ENCODE results near the gene HOXA3. TPM values are rescaled to one million over a fixed set of nuclear protein-coding genes. Genes with fewer than 3 reads are reported as not detected.

The HOXA3 gene
- total RNA-seq, 2 donors from 2014 or later = 0.68 to 0.74 TPM

DNA sequence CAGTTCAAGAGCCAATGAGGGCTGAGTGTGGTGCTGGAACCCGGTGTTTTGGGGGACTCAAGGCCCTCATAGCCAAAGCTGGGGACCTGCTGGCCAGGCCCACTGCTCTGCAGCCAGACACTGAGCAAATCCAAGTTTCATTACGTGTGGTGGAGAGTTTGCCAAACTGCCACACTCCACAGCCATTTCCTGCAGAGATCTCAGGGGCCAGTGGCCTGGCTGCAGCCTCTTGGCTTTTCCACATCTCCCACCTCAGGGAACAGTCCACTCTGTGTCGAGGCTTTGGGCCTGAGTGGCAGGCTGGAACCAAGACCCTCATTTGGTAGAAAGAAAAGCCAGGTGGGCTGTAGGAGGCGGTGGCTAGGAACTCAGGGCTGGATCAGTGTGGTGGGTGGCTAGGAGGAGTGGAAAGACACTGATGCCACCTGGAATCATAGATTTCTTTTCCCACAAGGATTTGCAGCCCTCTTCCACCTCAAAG lies 29.5 kb upstream of the HOXA3 start:
- ATAC-seq = no peak
- DNase-seq = no peak
- intact Hi-C loops (cut with DNase I) = no loop called here

DNA sequence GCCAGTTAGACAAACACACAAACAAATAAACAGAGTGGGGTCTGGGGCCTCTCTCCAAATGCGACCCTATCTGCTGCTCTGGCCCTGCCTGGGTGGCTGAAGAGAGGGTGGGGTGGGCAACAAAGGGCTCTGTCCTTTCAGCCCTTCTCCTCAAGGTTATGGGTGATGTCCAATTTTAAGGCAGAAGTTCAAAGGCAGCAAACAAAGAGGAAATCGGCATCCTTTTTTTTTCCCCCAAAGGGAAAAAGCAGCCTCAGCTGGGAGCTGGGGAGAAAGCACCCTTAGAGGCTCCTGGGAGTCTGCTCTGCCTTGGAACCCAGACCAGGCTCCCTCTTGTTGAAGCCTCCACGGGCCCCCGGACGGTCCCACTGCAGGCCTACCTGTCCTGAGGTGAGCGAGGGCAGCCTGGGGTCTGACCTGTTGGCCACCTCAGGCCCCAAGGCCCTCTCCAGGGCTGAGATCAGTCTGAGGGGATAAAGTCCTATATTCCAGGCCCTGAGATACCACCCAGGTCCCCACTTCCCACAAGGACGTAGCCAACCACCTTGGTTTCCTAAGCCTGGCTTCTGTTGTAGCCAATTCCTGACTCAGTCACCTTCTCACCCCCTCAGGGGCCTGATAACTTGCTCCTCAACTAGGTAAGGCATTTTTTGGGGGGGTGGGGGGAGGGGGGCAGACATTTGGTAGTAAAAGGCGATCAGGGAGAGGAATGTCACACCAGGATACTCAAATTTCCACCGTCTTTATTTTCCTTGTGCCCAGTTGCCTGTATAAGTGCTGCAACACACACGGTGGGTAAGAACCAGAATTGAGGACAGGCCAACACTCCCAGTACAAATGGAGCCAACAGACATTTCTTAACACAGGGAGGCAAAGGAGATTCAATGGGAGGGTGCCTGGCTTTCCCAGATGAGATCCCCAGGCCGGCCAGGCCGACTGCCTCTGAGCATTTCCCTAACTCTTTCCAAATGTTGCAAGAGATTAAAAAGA lies 28.3 kb upstream of the HOXA3 start:
- no peak for DNase-seq
- no peak for ATAC-seq
- intact Hi-C loops (cut with DNase I) = no loop called here

- no peak for DNase-seq
- intact Hi-C loops (cut with DNase I) = no loop called here
- peak; percentile 47 to 48 for ATAC-seq
Observed at GRCh38 chr7:27179503-27180430, 27.4 kb upstream of the HOXA3 start.

DNA sequence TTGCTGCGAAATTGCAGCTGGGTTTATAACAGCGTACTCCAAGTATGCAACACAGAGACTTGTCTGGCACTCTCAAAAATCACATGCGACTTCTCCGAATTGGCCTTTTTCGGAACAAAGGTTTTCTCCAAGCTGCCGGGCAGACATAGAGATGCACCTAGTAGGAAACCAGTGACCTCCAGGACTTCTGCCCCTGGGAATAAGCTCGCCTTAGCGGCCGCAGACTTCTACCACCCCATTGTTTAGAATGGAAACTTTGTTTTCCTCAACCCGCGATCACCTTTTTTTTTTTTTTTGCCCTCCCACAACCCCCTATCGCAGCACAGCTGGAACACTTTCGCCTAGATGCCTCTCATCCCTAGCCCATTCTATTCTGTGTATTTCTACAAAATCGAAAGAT lies 26.6 kb upstream of the HOXA3 start:
- no peak for ATAC-seq
- intact Hi-C loops (cut with DNase I) = no loop called here
- DNase-seq = no peak

DNA sequence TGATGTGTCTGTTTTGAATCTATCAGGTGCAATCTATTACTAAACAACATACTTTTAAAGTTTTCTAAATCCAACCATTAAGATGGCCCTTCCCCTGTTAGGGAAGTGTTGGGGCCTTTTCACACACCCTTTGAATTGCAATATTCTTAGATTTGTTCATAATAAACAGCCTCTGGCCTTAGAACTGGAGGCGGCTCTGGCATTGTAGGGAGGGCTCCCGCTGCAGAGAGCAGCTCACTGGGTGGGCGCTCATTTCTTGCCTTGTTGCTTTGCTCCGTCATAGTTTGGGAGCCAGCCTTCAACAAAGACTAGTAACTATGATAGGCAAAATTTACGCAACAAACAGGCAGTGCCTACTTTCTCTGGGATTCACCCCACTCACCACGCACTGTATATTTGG lies 26.0 kb upstream of the HOXA3 start:
- intact Hi-C loops (cut with DNase I) = no loop called here
- no peak for ATAC-seq
- no peak for DNase-seq

DNA sequence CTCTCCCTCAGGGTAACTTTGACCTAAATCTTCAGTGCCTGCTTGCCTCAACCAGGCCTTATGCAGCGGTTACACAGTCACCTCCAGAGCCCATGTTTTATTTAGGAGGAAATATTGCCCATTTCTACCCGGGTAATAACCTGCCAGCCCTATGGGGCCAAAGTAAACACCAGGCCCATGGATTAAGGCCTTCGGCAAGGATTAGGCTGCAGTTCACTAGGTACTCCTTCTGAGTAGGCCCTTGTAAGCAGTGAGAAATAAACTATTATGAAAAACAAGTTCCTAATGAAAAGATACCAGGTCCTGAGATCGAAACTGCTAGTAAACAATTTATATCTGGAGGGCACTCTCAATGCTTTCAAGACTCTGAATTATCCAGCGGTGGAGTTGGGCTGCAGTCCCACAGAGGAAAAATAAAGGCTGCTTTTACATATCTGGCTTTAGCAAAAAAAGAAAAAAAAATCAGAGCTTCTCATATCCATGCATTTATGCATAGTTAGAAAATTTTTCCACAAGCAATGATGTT lies 25.5 kb upstream of the HOXA3 start:
- no peak for ATAC-seq
- no peak for DNase-seq
- intact Hi-C loops (cut with DNase I) = no loop called here

- intact Hi-C loops (cut with DNase I) = no loop called here
- ATAC-seq = no peak
- DNase-seq = no peak
Observed at GRCh38 chr7:27176962-27177794, 24.8 kb upstream of the HOXA3 start.

DNA sequence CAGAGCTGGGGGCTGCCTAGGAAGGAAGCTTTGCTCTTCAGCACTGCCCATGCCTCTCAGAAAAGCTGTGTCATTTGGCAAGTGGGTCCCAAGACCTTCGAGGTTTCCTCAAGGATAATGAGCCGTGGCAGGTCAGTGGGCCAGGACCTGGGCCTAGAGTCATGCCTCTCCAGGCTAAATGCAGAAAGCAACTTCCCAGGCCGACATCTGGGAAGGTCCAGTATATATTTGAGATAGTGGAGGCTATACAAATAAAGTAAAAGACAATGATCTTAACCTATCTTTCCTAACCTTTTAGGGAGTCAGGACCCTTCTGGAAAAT lies 24.1 kb upstream of the HOXA3 start:
- intact Hi-C loops (cut with DNase I) = no loop called here
- no peak for DNase-seq

DNA sequence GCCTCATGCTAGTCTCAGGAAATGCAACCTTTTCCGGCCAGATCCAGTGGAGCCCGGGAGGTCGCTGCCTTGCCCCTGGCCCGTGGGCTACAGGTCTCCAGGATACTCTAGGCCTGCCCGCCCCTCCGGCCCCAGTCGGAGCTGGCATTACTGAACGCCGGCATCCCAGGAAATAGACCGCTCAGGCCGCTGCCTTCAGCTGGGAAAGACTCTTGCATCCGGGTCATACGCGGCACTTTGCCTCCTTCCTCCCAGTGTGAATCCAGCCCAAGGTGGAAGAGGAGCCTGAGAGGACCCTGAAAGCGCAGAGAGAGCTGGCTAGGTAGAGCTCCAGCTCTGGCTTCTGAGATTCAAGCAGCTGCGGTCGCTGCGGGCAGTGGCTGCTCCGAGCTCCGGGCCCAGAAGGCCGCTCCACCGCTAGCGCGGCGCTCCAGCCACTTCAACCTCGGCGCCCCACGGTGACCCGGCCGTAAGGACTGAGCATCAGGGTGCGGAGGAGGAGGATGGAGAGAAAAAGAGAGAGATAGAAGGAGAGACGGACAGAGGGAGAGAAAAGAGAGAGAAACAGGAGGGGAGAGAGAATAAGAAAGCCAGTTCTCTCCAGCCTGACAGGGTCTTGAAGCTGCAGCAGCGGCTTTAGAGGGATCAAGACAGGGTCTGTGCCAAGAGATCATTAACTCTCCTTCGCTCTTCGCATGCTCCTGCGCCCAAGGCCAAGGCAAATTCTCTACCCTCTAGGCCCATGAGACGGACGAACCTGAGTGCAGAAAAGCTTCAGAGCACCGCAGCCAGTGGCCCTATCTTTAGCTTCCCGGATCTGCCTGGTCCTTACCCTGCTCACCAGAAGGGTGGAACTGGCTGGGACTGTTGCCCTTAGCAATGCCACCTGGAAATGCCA lies 23.5 kb upstream of the HOXA3 start:
- intact Hi-C loops (cut with DNase I) = no loop called here
- no peak for ATAC-seq
- DNase-seq = no peak

More for the DNA sequence above, 24.1 kb upstream of the HOXA3 start:
- no peak for ATAC-seq

GRCh38 chr7:27174874-27175625 lies 22.7 kb upstream of the HOXA3 start:
- intact Hi-C loops (cut with DNase I) = no loop called here
- DNase-seq (no peak), ATAC-seq (no peak)

DNA sequence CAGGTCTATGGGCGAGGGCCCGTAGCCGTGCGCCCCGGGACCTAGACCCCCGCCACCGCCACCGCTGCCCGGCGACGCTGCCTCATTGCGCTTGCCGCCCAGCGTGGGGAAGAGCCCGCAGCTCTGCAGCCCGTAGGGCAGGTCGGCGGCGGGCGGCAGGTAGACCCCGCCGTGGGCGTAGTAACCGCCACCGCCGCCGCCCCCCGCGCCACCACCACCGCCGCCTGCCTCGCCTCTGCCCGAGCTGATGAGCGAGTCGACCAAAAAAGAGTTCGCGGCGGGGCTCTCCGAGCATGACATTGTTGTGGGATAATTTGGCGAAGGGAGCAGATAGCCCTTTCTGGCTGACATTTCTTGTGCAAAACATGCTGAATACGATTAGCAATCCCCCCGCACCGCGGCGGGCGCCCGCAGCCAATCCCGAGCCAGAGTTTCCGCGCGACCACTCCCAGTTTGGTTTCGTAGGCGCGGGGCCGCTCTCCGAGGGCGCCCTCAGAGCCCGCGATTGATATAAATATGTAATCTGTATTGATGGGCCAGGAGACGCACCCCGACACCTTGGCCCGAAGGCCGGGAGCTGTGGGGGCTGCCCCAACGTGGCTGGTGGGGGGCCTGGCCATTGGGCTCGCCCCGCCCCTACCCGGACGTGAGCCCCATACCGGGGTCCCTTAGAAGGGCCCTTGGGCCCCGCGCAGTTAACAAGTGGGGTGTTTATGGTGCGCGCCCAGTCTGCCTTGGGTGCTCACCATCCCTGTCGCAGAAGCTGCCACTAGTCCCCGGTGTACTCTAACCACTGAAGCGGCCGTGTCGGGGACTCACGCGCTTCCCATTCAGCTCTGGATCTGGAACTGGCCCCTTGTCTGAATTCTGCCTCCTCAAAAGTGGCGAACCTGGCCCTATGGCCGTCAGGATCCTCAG lies 21.8 kb upstream of the HOXA3 start, which contains the start of gene HOXA10:
HOXA10 (minus strand) TSS at position 365 of the 918 bp plus-strand sequence; CDS start at position 351, 14 bp downstream.
- intact Hi-C loops (cut with DNase I) = no loop called here
- no peak for DNase-seq
- ATAC-seq = no peak

GRCh38 chr7:27173511-27173955 lies 21.1 kb upstream of the HOXA3 start:
- DNase-seq = no peak
- intact Hi-C loops (cut with DNase I) = no loop called here
- ATAC-seq = peak; percentile 48 to 64

DNA sequence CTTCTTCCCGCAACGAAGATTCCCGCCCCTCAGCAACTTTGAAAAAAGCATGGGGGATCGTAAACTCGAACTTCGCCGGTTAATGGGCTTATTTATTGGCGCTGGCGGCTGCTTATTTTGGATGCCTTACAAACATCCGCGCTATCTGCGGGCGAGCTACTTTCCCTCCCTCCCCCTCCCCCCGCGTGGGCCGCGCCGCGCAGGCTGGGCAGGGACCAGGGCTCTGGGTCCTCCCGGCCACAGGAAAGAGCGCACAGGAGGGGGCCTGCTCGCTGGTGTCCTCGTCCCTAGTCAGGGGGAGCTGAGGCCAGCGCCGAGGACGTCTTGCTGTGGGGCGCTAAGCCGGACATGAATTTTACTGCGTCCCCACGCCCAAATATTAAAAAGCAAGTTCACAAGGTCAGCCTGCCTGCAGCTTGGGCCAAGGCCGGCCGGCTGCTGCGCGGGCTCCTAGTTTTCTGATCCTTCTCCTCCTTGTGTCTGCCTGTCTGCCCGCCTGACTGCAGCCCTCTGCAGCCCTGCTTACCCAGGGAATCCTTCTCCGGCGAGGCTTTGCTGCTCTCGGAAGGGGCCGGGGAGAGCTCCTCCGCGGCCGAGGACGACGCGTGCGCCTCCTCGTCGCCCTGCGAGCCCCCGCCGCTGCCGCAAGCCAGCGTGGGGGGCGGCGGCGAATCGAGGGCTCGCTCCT lies 20.6 kb upstream of the HOXA3 start:
- ATAC-seq (peak; percentile 41 to 47), DNase-seq (peak; percentile 21)
- intact Hi-C loops (cut with DNase I) = no loop called here

DNA sequence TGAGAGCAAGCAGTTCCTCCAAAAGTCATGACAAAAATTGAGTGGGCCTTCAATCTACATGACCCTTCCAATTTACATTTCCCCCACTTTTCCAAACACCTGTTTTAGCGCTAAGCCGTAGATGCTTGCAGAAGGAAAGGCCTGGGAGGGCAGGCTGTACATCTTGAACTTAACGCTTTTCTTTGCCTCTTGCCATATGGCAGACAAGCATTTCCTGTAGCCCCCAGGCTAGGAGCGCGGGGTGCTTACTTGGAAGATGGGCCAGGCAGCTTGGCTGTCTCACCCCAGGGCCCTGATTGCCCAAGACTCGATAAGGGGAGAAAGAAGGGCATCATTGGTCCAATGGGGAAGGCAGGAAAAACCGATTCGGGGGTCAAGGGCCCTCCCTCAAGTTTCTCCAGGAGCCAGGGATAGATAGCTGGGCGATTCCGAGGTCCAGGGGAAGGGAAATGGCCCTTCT lies 20.0 kb upstream of the HOXA3 start:
- ATAC-seq (no peak), DNase-seq (peak; percentile 8)
- intact Hi-C loops (cut with DNase I) = no loop called here

- DNase-seq = peak; percentile 11
- intact Hi-C loops (cut with DNase I) = no loop called here
- no peak for ATAC-seq
Observed at GRCh38 chr7:27171637-27172314, 19.4 kb upstream of the HOXA3 start.

Measured in left cardiac atrium (tissue), 4 donors.